Measurements from ENCODE around the gene MBD3L2B.
"Not testable (repeated sequence)": the region's sequence is repeated elsewhere in the genome, so short reads cannot be mapped to it uniquely, and the experiment has no call there.

DNA sequence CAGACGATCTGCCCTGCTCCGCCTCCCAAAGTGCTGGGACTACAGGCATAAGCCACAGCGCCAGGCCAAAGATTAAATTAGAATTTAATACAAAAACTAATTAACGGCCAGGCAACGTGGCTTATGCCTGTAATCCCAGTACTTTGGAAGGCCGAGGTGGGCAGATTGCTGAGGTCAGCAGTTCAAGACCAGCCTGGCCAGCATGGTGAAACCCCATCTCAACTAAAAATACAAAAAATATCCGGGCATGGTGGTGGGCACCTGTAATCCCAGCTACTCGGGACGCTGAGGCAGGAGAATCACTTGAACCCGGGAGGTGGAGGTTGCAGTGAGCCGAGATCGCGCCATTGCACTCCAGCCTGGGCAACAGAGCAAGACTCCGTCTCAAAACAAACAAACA, 34.4 kb upstream of the MBD3L2B start:
- TF ChIP-seq, protein P1, sequence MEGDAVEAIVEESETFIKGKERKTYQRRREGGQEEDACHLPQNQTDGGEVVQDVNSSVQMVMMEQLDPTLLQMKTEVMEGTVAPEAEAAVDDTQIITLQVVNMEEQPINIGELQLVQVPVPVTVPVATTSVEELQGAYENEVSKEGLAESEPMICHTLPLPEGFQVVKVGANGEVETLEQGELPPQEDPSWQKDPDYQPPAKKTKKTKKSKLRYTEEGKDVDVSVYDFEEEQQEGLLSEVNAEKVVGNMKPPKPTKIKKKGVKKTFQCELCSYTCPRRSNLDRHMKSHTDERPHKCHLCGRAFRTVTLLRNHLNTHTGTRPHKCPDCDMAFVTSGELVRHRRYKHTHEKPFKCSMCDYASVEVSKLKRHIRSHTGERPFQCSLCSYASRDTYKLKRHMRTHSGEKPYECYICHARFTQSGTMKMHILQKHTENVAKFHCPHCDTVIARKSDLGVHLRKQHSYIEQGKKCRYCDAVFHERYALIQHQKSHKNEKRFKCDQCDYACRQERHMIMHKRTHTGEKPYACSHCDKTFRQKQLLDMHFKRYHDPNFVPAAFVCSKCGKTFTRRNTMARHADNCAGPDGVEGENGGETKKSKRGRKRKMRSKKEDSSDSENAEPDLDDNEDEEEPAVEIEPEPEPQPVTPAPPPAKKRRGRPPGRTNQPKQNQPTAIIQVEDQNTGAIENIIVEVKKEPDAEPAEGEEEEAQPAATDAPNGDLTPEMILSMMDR (IDR thresholded peaks at IDR 0.05; ENCODE audit: borderline replicate concordance, extremely low read depth, low read length, poor library complexity, severe bottlenecking), result not testable (repeated sequence)
- not testable (repeated sequence) for TF ChIP-seq EZH2 (IDR thresholded peaks at IDR 0.05; ENCODE audit: borderline replicate concordance, low read depth, low read length, severe bottlenecking)
